Loucy (cell line): ENCODE results near the gene ARHGDIA.

Source experiments
- H2AFZ ChIP-seq: fragments of 200-600 bp; sonication (generic); 2 replicates; pipeline ENCODE4 v1.6.0; 2016; ENCODE audit warnings: antibody characterized with exemption, mild to moderate bottlenecking, low read length, moderate library complexity
- H3F3A ChIP-seq: fragments of 200-600 bp; 2 replicates; pipeline ENCODE4 v1.6.0; 2016; ENCODE audit warnings: antibody characterized with exemption, low read depth, mild to moderate bottlenecking
- H3K27me3 ChIP-seq: fragments of 200-600 bp; sonication (generic); 2 replicates; pipeline ENCODE4 v1.6.1; 2014; ENCODE audit warnings: low read length, mild to moderate bottlenecking; ENCODE audit not compliant: insufficient read depth, poor library complexity, severe bottlenecking
- H3K36me3 ChIP-seq: fragments of 200-600 bp; sonication (generic); 2 replicates; pipeline ENCODE4 v1.6.1; 2016; ENCODE audit warnings: low read length; ENCODE audit not compliant: insufficient read depth
- H3K4me1 ChIP-seq: fragments of 200-600 bp; sonication (generic); 2 replicates; pipeline ENCODE4 v1.5.1; 2014; ENCODE audit warnings: low read length, mild to moderate bottlenecking; ENCODE audit not compliant: insufficient read depth, poor library complexity, severe bottlenecking
- H3K4me2 ChIP-seq: fragments of 200-600 bp; sonication (generic); 2 replicates; pipeline ENCODE4 v1.6.0; 2014; ENCODE audit warnings: antibody characterized with exemption, low read length, low read depth, mild to moderate bottlenecking; ENCODE audit not compliant: poor library complexity, severe bottlenecking
- H3K4me3 ChIP-seq: fragments of 200-600 bp; sonication (generic); 2 replicates; pipeline ENCODE4 v1.5.1; 2014; ENCODE audit warnings: low read length, mild to moderate bottlenecking, mixed read lengths; ENCODE audit not compliant: poor library complexity, severe bottlenecking
- H3K79me2 ChIP-seq: fragments of 200-600 bp; sonication (generic); 2 replicates; pipeline ENCODE4 v1.6.1; 2014; ENCODE audit warnings: low read length; ENCODE audit not compliant: insufficient read depth
- H3K9ac ChIP-seq: fragments of 200-600 bp; sonication (generic); 2 replicates; pipeline ENCODE4 v1.6.0; 2014; ENCODE audit warnings: mild to moderate bottlenecking, low read depth, low read length, moderate library complexity; ENCODE audit not compliant: poor library complexity, severe bottlenecking
- H3K9me2 ChIP-seq: fragments of 200-600 bp; sonication (generic); replicated peaks from 2 replicates; pipeline ENCODE4 v1.6.1; 2016; ENCODE audit warnings: low read depth, low read length, mixed read lengths
- H3K9me3 ChIP-seq: fragments of 200-600 bp; sonication (generic); 2 replicates; pipeline ENCODE4 v1.6.1; 2014; ENCODE audit warnings: mild to moderate bottlenecking, antibody characterized with exemption, low read length, low read depth; ENCODE audit not compliant: insufficient read depth
- H4K20me1 ChIP-seq: fragments of 200-600 bp; sonication (generic); 2 replicates; pipeline ENCODE4 v1.6.0; 2014; ENCODE audit warnings: antibody characterized with exemption, low read length, mild to moderate bottlenecking; ENCODE audit not compliant: insufficient read depth, poor library complexity, severe bottlenecking
- EZH2phosphoT487 ChIP-seq: fragments of 200-600 bp; IDR thresholded peaks from 2 replicates; pipeline ENCODE4 v1.6.1; 2018; ENCODE audit warnings: antibody characterized with exemption, mild to moderate bottlenecking, moderate library complexity, borderline replicate concordance
- TF ChIP-seq, protein P1 (sequence below): fragments of 200-600 bp; sonication (generic); conservative IDR thresholded peaks from 2 replicates; pipeline ENCODE4 v1.5.1; 2014; ENCODE audit warnings: mild to moderate bottlenecking, antibody characterized with exemption, low read length

The ARHGDIA gene

DNA sequence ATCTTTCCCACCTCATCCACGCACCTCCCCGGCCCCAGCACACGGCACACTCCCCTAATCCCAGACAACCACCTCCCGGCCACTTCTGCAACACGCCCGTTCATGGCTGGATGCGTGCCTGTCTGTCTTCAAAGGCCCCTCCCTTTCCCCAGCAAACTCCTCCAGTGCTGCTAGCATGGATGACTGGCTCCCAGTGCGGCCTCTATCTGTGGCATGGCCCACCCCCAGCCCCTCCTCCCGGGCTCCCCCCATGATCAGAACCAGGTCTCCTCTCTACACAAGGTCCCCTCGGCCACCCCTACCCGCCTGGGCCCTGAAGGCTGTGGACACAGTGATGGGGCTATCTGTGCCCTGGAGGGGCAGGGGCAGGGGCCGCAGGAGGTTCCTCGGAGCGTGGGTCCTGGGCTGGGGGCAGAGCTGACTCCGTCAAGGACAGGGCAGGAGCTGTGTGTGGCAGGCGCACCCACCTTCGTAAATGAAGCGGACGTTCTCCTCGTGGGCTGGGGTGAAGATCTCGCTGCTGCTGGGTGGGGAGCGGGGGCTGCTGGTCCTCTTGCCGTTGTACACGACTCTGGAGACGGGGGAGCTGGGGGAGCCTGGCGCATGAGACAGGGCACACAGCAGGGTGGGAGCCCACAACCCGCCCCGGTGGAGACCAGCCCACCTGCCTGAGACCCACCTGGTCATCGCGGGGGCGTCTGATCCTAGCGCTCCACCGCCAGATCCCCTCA is 47.2 kb downstream of the ARHGDIA start:
- H3K9me3 ChIP-seq: no peaks in the 10 kb centered on the region

DNA sequence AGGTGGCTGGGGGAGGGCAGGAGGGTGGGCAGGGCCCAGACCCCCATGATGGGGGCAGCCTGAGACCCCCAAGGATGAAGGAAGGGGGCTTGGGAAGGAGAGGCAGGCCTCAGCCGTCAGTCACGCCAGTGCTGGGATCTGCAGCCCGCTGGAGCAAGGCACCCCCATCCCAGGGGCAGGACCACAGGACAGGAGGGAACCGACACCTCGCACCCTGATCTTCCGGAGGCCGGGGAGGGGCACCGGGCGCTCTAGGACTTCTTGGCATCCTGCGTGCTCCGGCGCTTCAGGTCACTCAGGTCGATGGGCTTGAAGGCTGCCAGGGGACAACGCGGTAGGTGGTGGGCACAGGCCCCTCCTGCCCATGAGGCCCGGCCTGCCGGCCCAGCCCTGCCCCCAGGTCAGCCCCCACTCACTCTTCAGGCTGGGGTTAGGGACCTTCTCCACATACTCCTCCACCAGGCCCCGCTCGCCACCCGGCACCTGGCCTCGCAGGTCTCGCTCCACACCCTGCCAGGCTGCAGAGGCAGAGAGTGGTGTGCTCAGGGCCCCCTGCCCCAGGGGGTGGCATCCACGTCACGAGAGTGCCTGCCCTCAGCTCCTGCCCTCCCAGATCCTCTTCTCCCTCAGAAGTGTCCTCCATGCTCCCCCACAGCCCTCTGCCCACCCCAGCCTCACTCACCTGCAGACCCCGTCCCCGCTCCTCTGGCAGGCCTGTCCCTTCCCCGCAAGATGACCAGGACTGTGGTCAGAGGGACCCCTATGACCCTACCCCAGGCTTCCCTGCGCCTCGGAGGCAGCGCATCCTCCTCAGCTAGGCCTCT is 47.9 kb downstream of the ARHGDIA start:
- no peak overlapping the region for H3K4me2 ChIP-seq
- no peaks in the 10 kb centered on the region for H3K4me1 ChIP-seq
- H3K79me2 ChIP-seq: peaks cover 6% of the 10 kb centered on the region; the same call in 1 of the 2 replicates
- H3K9ac ChIP-seq: no peak overlapping the region
- no peaks in the 10 kb centered on the region for H3F3A ChIP-seq
- H3K36me3 ChIP-seq: no peaks in the 10 kb centered on the region
- no peak overlapping the region for H3K4me3 ChIP-seq
- H3K9me2 ChIP-seq: no peaks in the 10 kb centered on the region
- H4K20me1 ChIP-seq: no peaks in the 10 kb centered on the region
- H2AFZ ChIP-seq: no peak overlapping the region
- H3K27me3 ChIP-seq: no peaks in the 10 kb centered on the region
- no peak for TF ChIP-seq EZH2phosphoT487
- TF ChIP-seq, protein P1, sequence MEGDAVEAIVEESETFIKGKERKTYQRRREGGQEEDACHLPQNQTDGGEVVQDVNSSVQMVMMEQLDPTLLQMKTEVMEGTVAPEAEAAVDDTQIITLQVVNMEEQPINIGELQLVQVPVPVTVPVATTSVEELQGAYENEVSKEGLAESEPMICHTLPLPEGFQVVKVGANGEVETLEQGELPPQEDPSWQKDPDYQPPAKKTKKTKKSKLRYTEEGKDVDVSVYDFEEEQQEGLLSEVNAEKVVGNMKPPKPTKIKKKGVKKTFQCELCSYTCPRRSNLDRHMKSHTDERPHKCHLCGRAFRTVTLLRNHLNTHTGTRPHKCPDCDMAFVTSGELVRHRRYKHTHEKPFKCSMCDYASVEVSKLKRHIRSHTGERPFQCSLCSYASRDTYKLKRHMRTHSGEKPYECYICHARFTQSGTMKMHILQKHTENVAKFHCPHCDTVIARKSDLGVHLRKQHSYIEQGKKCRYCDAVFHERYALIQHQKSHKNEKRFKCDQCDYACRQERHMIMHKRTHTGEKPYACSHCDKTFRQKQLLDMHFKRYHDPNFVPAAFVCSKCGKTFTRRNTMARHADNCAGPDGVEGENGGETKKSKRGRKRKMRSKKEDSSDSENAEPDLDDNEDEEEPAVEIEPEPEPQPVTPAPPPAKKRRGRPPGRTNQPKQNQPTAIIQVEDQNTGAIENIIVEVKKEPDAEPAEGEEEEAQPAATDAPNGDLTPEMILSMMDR: no peak
- H3K9me3 ChIP-seq: no peaks in the 10 kb centered on the region

More for the DNA sequence above, 47.2 kb downstream of the ARHGDIA start:
- Histone ChIP-seq H3K4me2 (no peak overlapping the region), H4K20me1 (no peaks in the 10 kb centered on the region), H3K79me2 (peaks cover 12% of the 10 kb centered on the region; the same call in 1 of the 2 replicates), H3K36me3 (no peaks in the 10 kb centered on the region), H3K4me1 (peaks cover 6% of the 10 kb centered on the region), H3K27me3 (no peaks in the 10 kb centered on the region), H3K9me2 (no peaks in the 10 kb centered on the region), H3K9ac (no peak overlapping the region), H2AFZ (no peak overlapping the region), H3K4me3 (no peak overlapping the region), H3F3A (no peaks in the 10 kb centered on the region)
- TF ChIP-seq EZH2phosphoT487: no peak
- TF ChIP-seq, protein P1: no peak

DNA sequence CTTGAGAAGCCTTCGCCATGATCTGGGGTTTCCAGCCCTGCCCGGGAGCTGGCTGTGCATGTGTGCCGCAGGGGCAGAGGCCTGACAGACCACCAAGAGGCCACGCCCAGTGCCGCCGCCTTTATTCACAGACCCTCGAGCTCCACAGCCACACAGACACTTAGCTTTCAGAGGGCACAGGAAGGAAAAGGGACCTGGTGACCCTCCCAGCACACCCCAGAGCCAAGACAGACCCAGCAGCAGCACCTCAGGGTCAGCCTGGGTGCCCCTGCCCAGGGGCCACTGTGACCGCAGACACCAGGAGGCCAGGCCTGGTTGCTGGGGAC is 48.9 kb downstream of the ARHGDIA start:
- H3K9me2 ChIP-seq: no peaks in the 10 kb centered on the region

More for the DNA sequence above, 48.9 kb downstream of the ARHGDIA start:
- Histone ChIP-seq H3K4me3 (no peak overlapping the region), H2AFZ (no peak overlapping the region), H3F3A (no peaks in the 10 kb centered on the region), H3K79me2 (peaks cover 4% of the 10 kb centered on the region; the same call in 1 of the 2 replicates), H3K9ac (no peak overlapping the region), H3K27me3 (no peaks in the 10 kb centered on the region), H4K20me1 (no peaks in the 10 kb centered on the region), H3K4me1 (no peaks in the 10 kb centered on the region), H3K9me3 (no peaks in the 10 kb centered on the region), H3K4me2 (no peak overlapping the region), H3K36me3 (no peaks in the 10 kb centered on the region)
- TF ChIP-seq, protein P1: no peak
- no peak for TF ChIP-seq EZH2phosphoT487
